EL (cell line): ENCODE data around the gene SPACA7.

Experiments used
- DNase-seq: peaks from one replicate; pipeline ENCODE4 v3.0.0-alpha.2; 2016

SPACA7 gene

DNA sequence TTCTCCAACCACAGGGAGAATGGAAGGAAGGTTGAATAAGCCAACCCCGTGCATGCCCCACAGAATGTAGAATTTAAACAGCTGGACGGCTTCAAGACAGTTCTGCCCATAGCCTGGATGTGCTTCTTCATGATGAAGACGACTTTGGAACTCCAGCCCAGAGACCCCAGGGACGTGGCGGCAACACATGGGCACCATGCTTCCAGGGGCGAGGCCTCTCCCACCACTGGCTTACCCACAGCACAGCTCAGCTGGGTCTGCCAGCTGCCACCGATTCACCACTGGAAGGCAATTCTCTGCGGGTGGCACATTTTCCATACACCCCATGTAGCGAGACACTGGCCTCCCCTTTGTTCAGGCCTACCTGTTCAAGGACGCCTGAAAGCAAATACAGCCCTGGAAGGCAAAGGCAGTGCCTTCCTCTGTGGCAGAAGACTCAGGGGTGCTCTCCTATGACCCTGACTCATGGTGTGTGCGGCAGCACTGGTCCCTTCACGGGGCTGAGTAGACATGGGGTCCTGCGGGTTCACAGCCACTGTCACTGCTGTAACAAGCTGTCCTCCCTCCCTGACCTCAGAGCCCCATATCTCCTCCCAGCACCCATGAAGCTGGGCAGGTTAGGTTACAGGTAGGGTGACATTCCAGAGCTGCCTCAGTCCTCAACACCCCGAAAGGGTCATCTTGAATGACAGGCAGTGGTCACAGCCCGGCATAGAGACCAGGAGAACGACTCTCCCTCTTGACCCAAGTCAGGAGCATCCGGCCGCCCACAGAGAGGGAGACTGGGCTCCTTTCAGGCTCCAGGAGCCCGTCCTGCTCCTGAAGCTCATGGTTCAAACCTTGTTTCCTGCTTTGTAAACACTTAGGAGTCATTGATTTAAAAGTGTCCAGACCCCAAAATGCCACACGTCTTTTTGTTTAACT lies 72.7 kb downstream of the SPACA7 start:
- no peak for DNase-seq

DNA sequence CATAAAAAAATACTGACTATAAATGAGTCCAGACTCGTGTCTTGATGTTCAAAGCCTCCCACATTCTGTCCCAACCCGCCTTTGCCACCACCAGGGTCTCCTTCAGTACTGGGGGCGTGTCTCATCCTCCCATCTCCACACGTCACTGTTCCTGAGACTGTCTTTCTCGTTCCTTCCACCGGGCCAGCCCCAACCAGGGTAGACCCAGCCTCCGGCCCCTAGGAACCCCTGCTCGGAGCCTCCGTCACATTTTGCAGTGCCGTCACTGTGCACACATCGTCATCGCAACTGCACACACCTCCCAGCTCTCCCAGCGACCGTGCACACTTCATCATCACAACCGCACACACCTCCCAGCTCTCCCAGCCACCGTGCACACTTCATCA lies 73.4 kb downstream of the SPACA7 start:
- DNase-seq = no peak

DNA sequence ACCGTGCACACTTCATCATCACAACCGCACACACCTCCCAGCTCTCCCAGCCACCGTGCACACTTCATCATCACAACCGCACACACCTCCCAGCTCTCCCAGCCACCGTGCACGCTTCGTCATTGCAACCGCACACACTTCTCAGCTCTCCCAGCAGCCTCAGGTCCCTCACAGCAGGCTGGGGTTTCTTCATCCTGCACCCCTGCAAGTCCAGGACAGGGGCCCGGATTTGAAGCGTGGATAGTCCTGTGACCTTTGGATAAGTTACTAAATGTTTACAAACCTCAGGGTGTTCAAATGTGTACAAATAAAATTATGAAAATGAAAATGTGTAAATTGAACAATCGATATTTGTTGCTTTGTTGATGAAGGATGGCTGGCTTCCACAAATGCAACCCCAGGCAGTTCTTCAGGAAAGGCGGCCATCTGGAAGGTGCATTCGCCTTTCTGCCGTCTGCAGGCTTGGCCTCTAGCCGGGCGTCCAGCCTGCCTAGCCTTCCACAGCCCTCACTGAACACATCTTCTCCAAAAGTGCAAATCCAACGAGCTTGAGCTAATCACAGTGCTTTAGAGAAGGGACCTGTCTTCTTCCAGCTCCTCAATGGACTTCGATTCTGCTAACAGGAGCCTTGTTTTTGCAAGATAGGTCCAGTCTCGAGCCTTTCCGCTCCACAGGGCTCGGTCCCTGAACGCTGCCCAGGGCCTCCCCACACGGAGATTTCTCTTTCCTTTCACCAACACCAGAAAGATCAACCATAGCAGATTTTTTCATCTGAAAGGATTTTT lies 74.2 kb downstream of the SPACA7 start:
- DNase-seq = no peak

DNA sequence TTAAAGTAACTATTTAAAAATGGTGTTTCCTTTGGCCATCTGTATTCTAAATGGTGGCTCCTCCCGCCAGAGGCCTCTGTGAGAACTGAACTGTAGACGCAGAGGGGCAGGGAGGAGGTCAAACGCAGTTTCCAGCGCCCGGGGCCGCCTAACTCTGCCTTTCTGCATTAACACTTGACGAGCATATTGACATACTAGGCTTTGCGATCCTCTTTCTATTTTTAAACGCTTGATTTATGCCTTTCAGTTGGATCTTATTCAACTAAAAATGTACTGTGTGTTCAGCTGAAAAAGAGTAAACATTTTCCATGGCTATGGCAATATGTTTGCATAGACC lies 74.7 kb downstream of the SPACA7 start:
- no peak for DNase-seq

DNA sequence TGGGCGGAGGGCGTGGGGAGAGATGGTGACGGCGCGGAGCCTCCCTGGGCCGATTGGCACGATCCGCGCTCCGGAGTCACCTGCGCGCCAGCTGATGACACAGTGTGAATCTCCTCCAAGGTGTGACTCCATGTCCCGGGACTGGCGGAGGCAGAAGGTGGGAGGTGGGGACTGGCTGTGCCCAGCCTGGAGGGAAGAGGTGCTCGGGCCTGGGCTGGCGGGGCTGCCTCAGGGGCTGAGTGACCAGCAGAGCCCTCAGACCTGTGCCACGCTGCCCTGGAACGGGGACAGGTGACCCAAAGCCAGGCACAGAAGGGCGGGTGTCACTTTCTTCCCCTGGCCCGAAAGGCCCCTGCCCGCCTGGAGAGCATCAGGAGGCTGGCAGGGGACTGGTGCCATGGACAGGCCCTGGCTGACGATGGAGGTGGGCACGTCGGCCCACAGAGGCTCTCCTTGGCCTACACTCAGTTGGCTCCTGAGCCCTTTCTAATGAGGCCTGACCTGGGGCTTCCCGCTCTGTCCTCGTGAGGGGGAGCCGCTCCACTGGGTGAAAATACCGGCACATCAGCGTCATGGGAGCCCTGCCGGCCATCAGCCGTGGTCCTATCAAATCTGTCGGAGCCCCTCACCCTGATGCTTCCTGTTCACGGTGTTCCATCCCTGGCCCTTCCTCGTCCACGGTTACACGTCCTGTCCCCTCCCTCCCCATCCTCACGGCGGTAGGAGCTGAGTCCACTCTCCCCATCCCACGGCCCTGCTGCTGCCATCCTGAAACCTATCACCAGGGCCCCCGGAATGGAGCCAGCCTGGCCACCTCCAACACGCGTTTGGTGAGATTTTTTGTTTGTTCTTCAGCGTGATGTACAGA lies 75.6 kb downstream of the SPACA7 start:
- DNase-seq = no peak

DNA sequence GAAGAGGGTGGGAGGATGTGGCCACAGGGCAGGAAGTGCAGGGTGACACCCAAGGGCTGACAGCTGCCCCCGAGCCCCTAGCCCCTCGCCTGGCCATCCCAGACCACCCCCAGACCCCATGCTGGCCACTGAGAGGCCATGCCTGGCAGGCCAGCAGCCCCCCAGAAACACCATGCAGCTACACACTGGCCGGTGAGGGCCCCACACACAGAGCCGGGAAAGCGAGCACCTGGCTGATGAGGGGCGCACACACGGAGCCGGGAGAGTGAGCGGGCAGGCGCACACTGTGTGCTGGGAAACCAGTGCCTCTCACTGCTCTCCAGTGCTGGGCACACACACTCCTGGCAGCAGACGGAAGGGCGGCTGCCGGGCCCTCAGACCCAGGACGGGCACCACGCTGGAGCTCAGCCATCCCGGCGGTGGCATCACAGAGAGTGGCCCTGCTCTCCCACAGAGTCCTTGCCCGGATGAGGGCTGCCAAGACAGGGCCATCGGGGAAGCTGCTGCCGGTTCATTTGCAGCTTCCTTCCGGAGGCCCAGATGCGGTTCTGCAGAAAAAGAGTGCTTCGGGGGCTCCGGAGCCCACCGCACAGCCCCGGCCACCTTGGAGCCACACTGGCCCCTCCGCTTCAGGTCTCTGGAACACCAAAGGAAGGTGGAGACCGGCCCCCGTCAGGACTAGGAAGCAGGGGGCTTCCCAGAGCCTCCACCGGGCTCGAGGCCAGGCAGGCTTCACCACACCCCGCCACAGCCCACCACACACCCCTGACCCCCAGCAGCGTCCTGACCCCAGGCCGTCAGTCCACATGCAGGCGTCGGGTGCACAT lies 76.4 kb downstream of the SPACA7 start:
- no peak for DNase-seq

DNA sequence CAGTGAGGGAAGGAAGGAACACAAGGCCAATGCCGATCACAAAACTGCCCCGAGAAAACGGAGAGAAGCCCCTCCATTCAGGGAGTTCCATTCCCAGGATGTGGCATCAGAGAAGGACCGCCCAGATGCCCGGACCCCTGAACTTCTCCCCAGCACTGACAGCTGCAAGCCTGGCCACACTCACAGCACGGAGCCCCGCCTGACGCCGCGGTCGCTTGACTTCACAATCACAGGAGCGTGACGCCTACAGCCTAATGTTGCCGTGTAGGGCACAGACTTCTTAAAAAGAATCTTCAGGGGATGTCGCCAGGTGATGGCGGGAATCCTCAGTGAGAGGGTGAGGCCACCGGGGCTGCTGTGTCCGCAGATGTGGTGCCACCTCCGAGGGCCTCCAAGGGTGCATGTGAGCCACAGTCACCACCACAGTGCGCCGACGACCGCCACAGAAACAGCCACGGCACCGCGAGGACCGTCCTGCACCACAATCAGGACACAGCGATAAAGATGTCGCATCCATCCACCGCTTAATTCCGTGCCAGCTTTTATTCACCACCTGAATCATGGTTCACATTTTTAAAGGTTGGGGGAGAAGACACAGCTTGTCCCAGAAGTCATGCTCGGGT lies 77.2 kb downstream of the SPACA7 start:
- no peak for DNase-seq

DNA sequence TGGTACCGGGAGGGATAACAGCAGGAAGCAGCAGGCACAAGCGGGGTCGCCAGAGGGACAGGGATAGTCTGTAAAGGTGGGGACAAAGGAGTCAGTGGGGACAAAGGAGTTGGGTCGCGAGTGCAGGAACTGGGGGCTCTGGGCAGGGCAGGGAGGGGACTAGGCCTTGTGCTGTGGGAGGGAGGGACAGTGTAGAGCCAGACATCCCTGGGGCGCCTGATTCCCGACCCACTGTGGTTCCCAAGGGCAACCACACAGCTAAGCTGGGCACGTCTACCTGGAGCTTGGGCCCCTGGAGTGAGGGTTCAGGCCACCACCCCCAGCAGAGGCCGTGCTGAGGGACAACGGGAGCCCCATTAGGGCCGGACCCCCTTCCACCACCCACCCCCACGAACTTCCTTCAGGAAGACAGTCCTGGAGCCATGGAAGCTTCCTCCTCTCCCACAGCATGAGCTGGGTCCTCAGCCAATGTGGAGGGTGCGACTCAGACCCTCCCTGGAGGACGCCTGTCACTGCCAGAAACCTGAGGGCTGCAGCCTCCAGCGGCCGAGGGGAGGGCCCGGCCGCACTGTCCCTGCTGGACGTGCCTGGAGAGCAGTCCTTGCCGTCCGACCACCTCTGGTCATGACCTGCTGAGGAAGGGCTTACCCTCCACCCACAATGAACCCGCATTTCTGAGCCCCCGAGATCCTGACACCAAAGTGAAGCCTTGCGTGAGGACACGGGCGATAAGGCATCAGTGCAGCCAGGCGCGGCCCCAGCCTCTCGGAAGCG lies 77.9 kb downstream of the SPACA7 start:
- no peak for DNase-seq

DNA sequence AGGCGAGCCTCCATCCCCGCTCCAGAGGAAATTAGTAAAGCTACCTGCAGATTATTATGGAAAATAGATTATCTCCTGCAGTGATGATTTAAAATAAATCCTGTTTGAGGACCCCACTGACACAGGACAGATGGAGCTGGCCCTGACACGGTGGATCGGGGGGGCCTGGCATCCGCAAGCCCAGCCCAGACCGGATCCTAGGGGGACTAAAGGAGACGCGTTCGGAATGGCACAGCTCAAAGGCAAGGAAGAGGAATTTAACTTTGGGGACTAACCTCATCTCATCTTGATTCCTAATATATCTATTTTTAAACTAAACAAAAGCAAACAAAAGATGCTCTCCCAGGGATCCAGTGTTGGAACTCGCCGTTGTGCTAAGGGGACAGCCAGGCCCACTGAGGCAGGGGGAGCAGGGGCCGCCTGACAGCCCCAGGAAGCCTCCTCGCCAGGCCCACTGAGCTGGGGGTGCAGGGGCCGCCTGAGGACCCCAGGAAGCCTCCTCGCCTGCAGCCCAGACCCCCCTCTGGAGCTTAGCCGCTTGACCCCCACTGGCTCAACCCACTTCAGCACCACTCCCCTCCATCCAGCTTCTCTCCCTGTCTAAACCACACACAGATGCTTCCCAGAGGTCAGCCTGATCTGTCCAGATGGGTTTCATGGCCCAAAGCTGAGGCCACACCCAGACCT lies 78.6 kb downstream of the SPACA7 start:
- no peak for DNase-seq

DNA sequence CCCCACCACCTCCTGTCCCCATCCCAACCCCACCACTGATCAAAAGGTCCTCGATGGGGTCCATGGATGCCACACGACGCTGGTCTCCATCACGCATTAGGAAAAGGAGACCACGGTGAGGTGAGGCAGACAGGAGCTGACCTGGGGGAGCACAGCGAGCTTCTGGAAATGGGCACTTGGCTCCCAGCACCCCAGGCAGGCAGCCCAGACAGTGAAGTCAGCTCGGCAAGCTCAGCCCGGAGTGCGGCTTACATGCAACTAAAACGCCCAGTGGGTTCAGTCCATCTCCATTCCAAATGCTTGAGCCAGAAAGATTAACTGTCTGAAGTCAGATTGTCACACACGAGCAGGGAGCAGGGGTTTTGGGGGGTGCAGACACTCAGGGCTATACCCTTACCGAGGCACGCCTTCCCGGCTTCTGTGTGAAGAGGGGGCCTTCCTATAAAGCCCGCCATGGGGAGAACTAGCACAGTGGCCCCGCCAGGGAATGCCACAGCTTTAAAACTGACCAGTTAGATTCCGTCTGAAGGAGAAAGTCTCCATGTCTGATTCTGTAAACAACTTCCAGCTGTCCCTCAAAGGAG lies 79.4 kb downstream of the SPACA7 start:
- DNase-seq = no peak

DNA sequence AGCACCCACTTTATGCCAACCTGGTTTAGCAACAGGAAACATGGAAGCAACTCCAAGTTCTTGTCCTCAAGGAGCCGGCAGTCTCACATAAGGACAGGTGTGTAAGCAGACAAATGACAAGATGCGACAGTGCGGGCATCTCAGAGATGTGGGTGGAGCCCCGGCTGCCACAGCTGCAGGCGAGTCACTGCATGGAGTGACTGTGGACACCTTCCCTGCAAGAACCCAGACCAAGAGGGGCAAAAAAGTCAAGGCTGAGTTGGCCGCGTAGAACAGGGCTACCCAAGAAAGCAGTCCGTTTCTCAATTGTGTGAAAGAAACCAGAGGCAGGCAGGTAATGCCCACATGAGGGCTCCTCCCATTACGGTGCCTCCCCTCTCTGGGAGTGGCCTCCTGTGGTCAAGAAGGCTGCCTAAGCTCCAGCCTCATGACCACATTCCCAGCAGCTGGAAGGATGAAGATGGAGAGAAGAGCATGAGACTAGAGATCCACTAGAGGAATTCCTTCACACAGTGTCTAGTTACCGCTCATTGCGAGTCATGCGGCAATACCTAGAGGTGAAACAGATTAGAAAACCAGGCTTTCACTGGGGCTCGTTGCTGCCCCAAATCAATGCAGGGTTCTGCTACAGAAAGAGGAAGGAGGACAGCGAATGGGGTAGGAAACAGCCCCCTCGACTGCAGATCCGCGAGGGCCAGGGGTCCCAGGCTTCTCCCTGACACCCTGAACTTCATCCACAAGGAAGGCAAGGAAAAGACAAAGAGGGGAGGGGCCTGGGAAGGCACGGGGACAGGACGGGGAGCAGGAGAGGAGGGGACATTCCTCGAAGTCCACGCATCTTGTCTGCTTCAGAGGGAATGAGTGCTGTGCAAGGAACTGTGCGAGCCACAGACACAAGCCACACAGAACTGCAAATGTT lies 80.2 kb downstream of the SPACA7 start:
- no peak for DNase-seq

DNA sequence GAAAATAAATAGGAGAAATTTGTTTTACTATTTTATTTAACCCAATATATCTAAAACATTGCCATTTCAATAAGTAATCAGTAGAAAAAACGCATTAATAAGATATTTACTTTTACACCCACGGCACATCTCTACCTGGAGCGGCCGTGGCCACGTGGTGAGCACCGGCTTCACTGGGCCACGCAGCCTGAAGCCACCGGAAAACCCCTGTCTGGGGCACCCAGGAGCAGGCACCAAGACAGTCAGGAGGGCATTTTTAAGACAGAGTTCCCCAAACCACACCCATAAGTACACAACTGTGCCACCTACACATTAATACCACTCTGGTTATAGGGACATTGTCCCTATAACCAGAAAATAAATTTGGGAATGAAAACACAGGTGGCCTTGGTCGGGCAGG lies 80.9 kb downstream of the SPACA7 start:
- DNase-seq = no peak

DNA sequence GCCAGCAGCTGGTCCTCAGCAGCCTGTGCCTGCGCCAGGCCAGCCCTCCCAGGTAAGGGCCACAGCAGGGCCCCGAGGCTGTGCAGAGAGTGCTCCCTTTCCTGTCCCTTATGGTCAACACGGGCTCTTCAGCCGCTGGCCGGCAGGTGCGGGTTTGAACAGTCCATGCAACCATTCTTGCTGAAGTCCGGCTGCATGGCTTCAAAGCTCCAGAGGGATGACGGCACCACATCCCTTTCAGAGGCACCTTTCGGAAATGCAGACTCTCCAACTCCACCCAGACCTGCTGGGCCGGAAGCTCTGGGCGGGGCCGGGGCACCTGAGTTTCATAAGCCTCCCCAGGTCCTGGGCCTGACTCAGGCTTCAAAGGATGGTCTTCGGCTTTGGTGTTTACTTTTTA lies 81.3 kb downstream of the SPACA7 start:
- no peak for DNase-seq

DNA sequence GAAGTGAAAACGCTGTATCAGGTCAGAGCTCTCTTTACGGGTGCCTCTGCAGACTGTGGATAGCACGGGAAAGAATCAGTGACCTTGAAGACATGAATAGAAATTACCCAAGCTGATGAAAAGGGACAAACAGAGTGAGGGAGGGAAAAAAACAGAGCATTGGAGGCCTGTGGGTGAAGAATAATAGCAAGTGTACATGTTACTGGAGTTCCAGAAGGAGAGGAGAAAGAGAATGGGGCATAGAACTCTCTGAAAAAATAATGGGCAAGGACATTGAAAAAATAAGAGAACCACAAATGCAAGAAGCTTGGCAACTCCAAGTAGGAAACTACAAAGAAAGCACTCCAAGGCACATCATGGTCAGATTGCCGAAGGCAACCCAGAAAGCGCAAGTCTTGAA lies 86.3 kb downstream of the SPACA7 start:
- DNase-seq = no peak

DNA sequence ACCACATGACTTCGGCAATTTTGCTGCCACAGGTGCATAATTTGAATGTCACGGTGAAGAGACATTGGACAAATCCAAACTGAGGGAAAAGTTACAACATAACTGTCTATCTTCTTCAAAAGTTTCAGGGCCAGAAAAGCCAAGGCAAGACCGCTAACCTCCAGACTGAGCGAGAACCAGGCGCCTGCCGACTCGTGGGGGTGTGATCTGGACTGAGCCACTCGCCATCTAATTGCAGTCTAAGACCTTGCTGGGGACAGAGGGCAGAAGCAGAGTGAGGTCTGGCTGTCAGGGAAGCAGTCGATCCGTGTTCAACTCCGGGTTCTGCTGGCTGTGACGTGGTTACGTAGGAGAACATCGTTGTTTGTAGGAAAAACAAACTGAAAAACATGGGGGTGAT lies 88.6 kb downstream of the SPACA7 start:
- no peak for DNase-seq

DNA sequence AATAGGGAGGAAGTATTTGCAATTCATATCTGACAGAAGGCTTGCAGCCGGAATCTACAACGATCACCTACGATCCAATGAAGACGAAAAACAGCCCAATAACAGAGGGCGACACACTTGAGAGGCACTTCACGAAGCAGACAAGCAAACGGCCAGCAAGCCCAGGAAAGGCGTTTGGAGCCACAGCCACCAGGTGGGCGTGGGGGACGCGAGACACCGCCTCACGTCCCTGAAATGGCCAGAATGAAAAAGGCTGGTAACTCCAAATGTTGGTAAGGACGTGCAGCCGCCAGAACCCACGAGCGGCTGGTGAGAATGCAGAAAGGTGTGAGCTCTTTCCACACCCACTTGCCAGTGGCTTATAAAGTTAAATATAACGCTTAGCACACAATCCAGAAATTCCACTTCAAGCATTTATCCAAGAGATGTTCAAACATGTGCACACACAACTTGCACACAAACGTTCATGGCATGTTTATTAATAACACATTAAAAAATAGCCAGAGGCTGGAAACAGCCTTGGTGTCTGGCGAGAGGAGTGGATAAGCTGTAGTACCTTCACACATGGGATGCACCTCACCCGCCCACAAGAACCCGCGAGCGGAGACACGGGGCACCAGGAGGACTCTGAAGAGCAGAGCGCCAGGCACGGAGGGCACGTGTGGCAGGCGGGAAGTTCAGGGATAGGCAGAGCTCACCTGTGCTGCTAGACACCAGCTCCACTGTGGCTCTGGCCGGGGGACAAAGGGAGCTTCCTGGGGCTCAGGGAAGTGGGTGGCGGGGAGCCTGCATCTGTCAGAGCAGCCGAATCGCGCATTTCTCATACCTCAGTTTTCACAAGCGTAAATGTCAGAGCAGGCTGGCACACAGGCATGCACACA lies 89.3 kb downstream of the SPACA7 start:
- DNase-seq = no peak

DNA sequence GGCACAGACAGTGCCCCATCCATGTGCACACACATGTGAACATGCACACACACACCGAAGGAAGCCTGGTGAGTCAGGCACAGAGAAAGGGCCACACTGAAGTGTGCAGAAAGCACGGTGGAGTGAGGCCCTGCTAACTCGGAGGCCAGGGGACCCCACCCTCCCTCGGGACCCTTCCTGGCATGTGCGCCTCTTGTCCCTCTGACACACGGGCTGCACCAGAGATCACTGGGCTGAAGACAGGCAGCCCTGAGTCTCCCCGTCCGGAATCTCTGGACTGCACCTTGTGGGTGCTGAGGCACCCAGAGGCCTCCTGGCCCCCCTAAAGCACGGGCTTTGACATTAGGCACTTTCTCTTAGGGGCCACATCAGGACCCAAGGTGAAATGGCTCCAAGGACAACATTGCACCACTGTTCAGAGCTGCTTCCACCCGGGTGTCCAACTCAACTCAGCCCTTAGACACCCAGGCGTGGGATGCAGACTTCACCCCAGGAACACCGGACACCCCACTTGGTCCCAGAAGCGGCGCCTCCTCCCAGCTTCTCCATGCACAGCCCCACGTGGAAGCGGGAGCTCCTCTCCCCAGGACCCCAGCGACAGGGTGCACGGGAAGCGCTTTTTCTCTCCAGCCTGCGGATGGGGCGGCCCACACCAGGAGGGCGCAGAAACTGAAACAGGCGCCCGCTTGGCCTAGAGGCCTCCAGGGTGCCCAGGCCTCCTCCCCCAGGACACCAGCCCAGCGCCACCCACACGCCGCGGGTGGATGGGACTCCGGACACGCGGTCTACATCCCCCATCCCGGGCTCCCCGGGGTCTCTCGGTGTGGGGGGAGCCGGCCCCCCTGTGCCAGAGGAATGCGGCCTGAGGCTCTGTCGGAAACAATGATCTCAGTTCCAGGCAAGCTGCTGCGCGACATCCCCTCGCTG lies 90.2 kb downstream of the SPACA7 start:
- DNase-seq = no peak
